Measurements from ENCODE around the gene MT1G.
"Not testable (repeated sequence)": the region's sequence is repeated elsewhere in the genome, so short reads cannot be mapped to it uniquely, and the experiment has no call there.

DNA sequence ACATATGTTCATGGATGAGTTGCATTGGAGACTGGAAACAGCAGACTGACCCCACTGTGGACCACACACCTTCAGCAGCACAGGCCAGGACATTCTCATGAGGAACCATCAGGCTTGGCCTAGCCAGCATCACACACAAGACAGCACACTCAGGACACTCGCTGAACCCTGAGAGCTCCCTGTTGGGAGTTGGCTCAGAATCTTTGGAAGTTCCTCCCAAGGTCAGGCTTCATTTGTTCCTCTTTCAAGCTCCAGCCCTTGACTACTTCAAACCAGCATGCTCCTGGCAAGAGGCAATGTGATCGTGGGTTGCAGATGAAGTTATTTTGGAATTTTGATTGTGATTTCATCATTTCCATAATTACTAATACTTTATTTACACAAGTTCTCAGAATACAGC is 3.8 kb upstream of the MT1G start:
- not testable (repeated sequence) for TF ChIP-seq EZH2 (IDR thresholded peaks at IDR 0.05; ENCODE audit: low read length, unreplicated experiment)
- TF ChIP-seq, protein P1, sequence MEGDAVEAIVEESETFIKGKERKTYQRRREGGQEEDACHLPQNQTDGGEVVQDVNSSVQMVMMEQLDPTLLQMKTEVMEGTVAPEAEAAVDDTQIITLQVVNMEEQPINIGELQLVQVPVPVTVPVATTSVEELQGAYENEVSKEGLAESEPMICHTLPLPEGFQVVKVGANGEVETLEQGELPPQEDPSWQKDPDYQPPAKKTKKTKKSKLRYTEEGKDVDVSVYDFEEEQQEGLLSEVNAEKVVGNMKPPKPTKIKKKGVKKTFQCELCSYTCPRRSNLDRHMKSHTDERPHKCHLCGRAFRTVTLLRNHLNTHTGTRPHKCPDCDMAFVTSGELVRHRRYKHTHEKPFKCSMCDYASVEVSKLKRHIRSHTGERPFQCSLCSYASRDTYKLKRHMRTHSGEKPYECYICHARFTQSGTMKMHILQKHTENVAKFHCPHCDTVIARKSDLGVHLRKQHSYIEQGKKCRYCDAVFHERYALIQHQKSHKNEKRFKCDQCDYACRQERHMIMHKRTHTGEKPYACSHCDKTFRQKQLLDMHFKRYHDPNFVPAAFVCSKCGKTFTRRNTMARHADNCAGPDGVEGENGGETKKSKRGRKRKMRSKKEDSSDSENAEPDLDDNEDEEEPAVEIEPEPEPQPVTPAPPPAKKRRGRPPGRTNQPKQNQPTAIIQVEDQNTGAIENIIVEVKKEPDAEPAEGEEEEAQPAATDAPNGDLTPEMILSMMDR (conservative IDR thresholded peaks at IDR 0.05; ENCODE audit: low read depth, low read length) = not testable (repeated sequence)
